HT1080 (cell line): ENCODE measurements around the gene RRP1. TPM values are rescaled to one million over a fixed set of nuclear protein-coding genes. Genes with fewer than 3 reads are reported as not detected.

Experiments
- DNase-seq: peaks from one replicate; pipeline ENCODE4 v3.0.0-alpha.2; 2015; ENCODE audit warnings: low read depth
- total RNA-seq: library from RNA; depleted of rRNA; stranded (reverse); fragments of >200 nt; shearing (Covaris generic); gene quantifications from 2 replicates; pipeline ENCODE4 v1.2.3, GENCODE V29; 2014

RRP1 gene
- total RNA-seq, 1 experiment from 2014 or later = 34.0 TPM

DNA sequence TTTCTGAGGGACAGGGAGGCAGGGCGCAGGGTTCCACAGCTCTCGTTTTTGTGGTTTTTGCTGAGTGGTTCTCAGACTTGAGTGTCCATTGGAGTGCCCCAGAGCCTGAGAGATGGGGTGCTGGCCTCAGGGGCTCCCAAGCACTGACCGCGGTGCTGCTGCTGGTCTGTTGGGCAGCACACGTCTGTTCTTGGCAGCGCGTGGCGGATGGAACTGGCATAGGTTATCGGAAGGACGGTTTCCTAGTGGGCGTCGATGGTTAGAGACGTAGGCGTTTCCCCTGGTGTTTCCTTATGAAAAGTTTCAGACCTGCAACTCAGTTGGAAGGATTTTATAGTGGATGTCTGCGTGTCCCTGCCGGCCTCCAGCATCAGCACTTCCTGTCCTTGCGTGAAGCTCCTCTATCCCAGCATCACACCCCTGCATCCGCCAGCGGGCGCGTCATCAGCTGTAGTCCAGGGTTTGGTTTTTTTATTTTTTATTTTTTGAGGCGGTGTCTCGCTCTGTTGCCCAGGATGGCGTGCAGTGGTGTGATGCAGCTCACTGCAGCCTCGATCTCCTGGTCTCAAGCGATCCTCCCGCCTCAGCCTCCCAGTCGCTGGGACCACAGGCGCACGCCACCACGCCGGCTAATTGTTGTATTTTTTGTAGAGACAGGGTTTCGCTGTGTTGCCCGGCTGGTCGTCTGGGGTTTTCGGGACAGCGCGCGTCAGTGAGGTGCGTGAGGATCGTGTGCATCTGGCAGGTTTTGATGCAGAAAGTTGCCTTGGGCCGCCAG, 11.8 kb downstream of the RRP1 start:
- DNase-seq = no peak

DNA sequence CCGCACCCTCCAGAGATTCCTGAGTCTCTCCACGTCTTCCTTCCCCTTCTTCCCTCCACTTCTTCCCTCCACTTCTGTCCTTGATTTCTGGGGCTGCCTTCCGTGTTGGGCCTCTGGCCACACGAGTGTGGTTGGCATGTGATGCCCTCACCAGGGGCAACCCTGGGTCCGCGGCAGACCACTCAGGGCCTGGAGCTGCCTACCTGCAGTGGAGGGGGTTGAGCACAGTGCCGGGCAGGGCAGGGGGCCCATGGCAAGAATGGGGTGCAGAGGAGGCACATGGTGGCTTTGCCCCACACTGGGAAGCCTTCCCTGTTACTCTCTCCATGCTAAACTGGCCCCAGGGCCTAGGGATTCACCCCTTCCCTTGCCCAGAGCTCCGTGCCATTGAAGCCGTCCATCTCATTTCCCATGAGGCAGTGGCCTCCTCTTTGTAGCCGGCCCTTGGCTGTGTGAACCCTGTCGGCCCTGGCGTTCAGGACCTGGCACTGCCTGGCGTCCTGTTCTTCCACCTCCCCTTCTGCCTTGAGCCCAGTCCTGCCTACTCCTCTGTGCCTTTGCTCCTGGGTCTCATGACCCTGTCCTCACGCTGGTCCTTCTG, 13.4 kb downstream of the RRP1 start:
- DNase-seq = no peak

- no peak for DNase-seq
Observed at GRCh38 chr21:43803558-43804300, 14.4 kb downstream of the RRP1 start.

- no peak for DNase-seq
Observed at GRCh38 chr21:43805275-43805800, 16.0 kb downstream of the RRP1 start.

GRCh38 chr21:43806017-43806710, 16.8 kb downstream of the RRP1 start:
- no peak for DNase-seq

DNA sequence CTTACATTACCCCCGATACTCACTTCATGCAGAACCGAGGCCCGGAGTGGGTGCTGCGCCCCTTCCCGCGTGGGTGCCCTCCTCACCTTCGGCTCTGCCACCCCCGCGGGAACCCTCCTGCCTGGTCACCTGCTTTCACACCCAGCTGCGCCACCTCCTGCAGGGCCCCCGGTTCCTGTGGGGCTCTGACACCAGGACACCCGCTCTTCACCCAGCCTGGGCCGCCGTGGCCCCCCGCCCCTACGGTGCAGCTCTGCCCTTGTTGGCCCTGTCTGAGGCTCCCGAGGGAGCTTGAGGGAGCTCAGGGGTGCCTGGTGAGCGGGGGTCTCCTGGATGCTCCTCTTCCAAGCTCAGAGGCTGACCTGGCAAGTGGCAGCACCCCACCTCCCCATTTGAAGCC, 19.0 kb downstream of the RRP1 start:
- DNase-seq = no peak

- DNase-seq = no peak
Observed at GRCh38 chr21:43808832-43809251, 19.5 kb downstream of the RRP1 start.

DNA sequence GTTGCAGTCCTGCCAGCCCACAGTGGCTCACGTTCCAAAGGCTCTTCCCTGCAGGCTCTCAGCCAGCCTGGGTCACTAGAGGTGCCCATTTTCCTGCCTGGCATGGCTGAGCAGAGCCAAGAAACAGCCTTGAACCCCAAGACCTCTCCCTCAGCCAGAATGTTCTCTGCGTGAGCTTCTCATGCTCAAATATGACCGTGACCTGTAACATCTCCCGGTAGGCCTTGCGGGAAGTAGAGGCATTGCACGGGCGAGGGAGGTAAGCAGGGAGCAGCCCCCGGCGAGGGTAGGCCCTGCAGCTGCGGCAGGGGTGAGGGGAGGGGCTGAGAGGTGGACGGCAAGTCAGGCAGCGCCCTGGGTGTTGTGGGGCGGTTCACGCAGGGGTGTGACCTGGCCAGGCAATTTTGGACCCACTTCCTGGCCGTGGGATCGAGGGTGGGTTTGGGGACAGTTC, 20.0 kb downstream of the RRP1 start:
- no peak for DNase-seq

- no peak for DNase-seq
Observed at GRCh38 chr21:43809853-43810504, 20.6 kb downstream of the RRP1 start.

- DNase-seq = peak; percentile 62
Observed at GRCh38 chr21:43810505-43811261, 21.3 kb downstream of the RRP1 start.

DNA sequence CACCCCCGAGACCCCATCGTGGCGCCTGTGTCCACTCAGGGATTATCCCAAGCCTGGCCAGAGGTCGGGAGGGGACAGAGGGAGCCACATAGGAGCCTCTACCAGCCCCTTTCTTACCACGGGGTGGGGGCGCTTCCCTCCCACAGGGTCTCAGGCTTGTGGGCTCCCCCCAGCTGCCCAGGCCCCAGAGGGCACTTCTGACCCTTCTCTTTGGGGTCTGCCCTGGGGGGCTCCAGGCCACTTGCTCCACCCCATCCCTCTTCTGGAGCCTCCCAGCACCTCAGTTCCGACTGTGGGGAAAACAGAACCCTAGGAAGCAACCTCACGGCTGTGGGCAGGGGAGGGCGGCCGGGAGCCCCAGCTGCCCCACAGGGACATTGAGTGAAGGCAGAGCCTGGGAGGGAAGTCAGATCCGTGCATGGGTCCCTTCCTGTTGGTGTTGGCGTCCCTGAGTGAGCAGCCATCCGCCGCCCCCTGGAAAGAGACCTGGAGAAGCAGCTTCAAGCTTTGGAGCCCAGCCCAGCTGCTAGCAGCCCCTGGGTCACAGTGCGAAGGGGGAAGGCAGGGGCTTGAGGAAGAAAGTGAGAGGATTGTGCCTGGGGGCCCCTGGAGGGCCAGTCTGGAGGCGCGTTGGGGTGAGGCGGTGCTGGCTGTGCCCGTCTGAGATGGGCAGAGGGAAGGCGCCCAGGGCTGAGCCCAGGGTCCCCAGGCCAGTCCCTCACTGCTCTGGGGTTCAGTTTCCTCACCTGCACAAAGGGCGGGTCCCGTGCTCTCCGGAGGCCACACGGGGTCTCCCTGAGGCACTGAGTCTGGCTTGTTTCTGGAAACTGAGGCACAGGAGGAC, 22.1 kb downstream of the RRP1 start:
- DNase-seq = no peak

- no peak for DNase-seq
Observed at GRCh38 chr21:43812139-43812821, 22.9 kb downstream of the RRP1 start.

DNA sequence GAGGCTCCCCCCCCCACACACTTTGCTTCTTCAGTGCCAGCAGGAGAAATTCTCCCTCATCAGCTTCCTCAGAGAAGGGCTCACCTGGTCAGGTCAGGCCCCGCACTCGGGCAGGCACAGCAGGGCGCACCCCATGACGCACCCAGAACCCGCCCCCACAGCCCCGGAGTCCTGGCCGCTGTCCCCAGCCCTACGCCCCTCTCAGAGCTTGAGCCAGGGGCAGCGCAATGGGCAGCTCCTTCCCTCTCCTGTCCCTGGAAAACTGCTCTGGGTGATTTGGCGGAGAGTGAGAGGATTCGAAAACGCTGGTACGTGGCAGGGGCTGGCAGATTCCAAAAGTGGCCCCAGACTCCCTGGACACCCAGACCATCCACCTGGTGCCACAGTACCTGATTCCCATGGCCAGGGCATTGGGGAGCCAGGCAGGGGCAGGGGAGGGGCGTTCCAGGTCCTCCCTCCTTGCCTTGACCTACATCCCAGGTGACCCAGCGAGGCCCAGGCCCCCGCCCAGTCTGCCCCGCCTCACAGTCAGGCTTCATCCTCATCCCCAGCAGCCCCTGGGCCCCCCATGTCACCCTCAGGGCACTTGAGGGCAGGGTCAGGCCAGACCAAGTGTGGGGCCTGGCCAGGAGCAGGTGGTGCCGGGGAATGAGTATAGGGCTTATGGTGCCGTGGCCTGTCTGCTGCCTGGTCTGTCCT, 23.7 kb downstream of the RRP1 start:
- no peak for DNase-seq

GRCh38 chr21:43813656-43813980, 24.2 kb downstream of the RRP1 start:
- no peak for DNase-seq

GRCh38 chr21:43814215-43815106, 25.1 kb downstream of the RRP1 start:
- DNase-seq = no peak

DNA sequence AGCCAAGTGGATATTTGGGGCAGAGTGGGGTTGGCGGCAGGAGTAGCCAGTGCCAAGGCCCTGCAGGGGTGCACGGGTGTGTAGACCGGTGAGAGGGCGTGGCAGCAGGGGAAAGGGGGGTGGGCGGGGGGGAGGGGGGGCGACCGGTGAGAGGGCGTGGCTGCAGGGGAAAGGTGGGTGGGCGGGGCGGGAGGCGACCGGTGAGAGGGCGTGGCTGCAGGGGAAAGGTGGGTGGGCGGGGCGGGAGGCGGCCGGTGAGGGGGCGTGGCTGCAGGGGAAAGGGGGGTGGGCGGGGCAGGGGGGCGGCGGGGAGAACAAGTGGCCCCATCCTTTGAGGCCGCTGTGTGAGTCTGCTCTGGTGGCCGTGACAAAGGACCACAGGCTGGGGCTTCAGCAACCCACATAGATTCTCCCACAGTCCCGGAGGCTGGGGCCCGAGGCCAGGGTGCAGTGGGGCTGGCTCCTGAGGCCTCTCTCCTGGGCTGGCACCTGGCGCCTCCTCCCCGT, 25.8 kb downstream of the RRP1 start:
- DNase-seq = no peak

DNA sequence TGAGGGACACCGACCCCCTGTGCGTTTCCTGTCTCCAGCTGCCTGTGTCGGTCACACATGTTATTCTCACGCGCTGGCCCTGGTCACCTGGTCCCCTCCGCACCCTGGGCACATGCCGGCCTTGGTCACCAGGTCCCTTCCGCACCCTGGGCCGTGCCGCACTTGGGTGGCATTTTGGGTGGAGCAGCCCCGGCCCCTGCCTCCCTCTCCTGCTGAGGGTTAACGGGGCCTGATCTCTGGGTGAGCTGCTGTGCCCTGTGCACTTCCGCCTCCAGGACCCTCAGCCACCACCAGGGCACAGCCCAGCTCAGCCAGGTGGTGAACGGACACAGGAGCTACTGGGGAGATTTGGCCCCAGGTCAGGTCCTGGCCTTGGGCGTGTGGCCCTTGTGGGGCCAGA, 26.6 kb downstream of the RRP1 start:
- no peak for DNase-seq
